HFFc6 (cell line): ENCODE data around the gene USP21. TPM values are rescaled to one million over a fixed set of nuclear protein-coding genes. Genes with fewer than 3 reads are reported as not detected.
A peak's percentile ranks its signal among the peaks of the same experiment; 100 is the strongest.

ENCODE experiments used
- DNase-seq: peaks from one replicate; pipeline ENCODE4 v3.0.0-alpha.2; 2018
- H3K27ac Mint-ChIP-seq: 2 replicates; pipeline ENCODE4 v1.8.0; 2020; ENCODE audit warnings: mild to moderate bottlenecking, mixed read lengths
- H3K27me3 Mint-ChIP-seq: 2 replicates; pipeline ENCODE4 v1.8.0; 2021; ENCODE audit warnings: mild to moderate bottlenecking, moderate library complexity, mixed read lengths; ENCODE audit not compliant: insufficient read depth
- H3K36me3 Mint-ChIP-seq: 2 replicates; pipeline ENCODE4 v1.8.0; 2021; ENCODE audit warnings: low read depth, mixed read lengths
- H3K4me1 Mint-ChIP-seq: 2 replicates; pipeline ENCODE4 v1.8.0; 2020; ENCODE audit warnings: low read depth, mixed read lengths
- H3K4me3 Mint-ChIP-seq: 2 replicates; pipeline ENCODE4 v1.8.0; 2020; ENCODE audit warnings: mild to moderate bottlenecking, moderate library complexity, mixed read lengths
- H3K9me3 Mint-ChIP-seq: 2 replicates; pipeline ENCODE4 v1.8.0; 2020; ENCODE audit warnings: mild to moderate bottlenecking, mixed read lengths
- CTCF ChIP-seq: fragments of 200-600 bp; sonication (generic); IDR thresholded peaks from 2 replicates; pipeline ENCODE4 v1.5.0; 2021; ENCODE audit warnings: antibody characterized with exemption, mild to moderate bottlenecking
- total RNA-seq, 6 experiments: library from RNA; stranded (reverse); fragmentation: NEBNext Ultra II Directional; extraction: Animal tissue kit (Norgen Biotek cat#: 25700); gene quantifications; 2 replicates in 1 of 6; 3 replicates in 5 of 6; pipeline ENCODE4 v1.2.3, GENCODE V29; 2021

Gene USP21
- total RNA-seq, 6 experiments from 2014 or later = 16.6 to 18.9 (median 17.2) TPM

- no peak for DNase-seq
- no peak for TF ChIP-seq CTCF
- no peaks in the 10 kb centered on the region for H3K27me3 Mint-ChIP-seq
- no peak overlapping the region for H3K4me3 Mint-ChIP-seq
- H3K4me1 Mint-ChIP-seq = peaks cover 39% of the 10 kb centered on the region
- no peaks in the 10 kb centered on the region for H3K9me3 Mint-ChIP-seq
- peaks cover 27% of the 10 kb centered on the region; the same call in 1 of the 2 replicates for H3K36me3 Mint-ChIP-seq
- peak overlapping the region; percentile 86; the same call in 1 of the 2 replicates for H3K27ac Mint-ChIP-seq
Observed at GRCh38 chr1:161157867-161158266, 1.4 kb upstream of the USP21 start.

DNA sequence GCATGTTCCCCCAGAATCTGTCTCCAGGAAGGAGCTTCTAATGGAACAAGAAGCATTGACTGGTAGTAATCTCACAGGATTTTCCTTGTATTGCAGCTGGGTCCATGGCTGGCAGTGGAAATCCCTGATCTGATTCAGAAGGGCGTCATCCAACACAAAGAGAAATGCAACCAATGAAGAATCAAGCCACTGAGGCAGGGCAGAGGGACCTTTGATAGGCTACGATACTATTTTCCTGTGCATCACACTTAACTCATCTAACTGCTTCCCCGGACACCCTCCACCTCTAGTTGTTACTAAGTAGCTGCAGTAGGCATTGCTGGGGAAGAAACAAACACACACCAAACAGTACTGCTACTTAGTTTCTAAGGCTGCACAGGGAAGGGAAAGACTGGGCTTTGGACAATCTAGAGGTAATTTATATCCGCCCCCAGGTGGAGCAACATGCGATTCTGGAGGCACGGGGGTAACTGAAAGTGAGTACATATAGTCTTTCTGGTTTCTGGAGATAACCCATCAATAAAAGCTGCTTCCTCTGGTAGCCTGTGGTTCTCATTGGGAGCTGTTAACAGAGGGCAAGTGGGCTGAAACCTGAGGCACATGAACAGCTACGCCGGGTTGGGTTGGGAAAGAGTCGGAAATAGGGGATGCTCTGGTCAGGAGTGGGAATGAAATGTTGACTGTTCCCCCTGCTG is 837 bp upstream of the USP21 start:
- DNase-seq = no peak
- Mint-ChIP-seq H3K36me3 (peaks cover 27% of the 10 kb centered on the region; the same call in 1 of the 2 replicates), H3K27me3 (no peaks in the 10 kb centered on the region), H3K4me3 (peak overlapping the region; percentile 88), H3K9me3 (no peaks in the 10 kb centered on the region), H3K27ac (peak overlapping the region; percentile 86), H3K4me1 (peaks cover 34% of the 10 kb centered on the region)
- no peak; the same call in 1 of the 2 replicates for TF ChIP-seq CTCF

GRCh38 chr1:161159913-161160243 is 578 bp downstream of the USP21 start:
- Mint-ChIP-seq H3K4me1 (peaks cover 33% of the 10 kb centered on the region), H3K27ac (peak overlapping the region; percentile 86), H3K4me3 (peak overlapping the region; percentile 88), H3K9me3 (no peaks in the 10 kb centered on the region), H3K27me3 (no peaks in the 10 kb centered on the region), H3K36me3 (peaks cover 27% of the 10 kb centered on the region; the same call in 1 of the 2 replicates)
- DNase-seq = no peak
- no peak for TF ChIP-seq CTCF

- Mint-ChIP-seq H3K27me3 (no peaks in the 10 kb centered on the region; the same call in 1 of the 2 replicates), H3K4me3 (peak overlapping the region; percentile 88), H3K9me3 (no peaks in the 10 kb centered on the region), H3K27ac (no peak overlapping the region), H3K4me1 (peaks cover 33% of the 10 kb centered on the region), H3K36me3 (peaks cover 21% of the 10 kb centered on the region; the same call in 1 of the 2 replicates)
- DNase-seq = no peak
- no peak for TF ChIP-seq CTCF
Observed at GRCh38 chr1:161160671-161161145, 1.4 kb downstream of the USP21 start.

DNA sequence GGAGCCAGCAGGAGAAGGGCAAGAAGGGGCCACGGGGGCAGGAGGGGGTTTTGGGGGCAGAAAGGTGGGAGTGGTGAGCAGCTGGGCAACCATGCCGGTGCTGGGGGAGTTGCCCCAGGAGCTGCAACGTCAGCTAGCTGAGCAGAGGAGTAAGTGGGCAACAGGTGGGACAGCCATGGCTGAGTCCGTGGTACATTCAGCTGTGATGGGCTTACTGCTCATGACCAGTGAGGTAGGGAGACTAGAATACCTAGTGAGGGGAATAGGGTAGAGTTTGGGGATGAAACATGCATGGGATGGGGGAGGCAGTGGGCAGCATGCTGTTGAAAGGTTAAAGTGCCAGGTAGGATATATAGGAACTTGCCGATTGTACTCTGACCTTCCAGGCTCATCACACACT is 2.4 kb downstream of the USP21 start:
- Mint-ChIP-seq H3K9me3 (no peaks in the 10 kb centered on the region), H3K4me1 (peaks cover 34% of the 10 kb centered on the region), H3K27me3 (no peaks in the 10 kb centered on the region; the same call in none of the 2 replicates), H3K27ac (no peak overlapping the region; the same call in 1 of the 2 replicates), H3K4me3 (no peak overlapping the region), H3K36me3 (peaks cover 21% of the 10 kb centered on the region; the same call in 1 of the 2 replicates)
- DNase-seq = no peak
- no peak for TF ChIP-seq CTCF
